ENCODE results near the gene QPCT.

- TF ChIP-seq CTCF (IDR thresholded peaks at IDR 0.05; ENCODE audit: low read depth, low read length) (no peak), MYC (IDR thresholded peaks at IDR 0.05; ENCODE audit: low read depth, low read length) (no peak), POLR2A (IDR thresholded peaks at IDR 0.05; ENCODE audit: extremely low read depth, insufficient read length) (no peak)
Measured at GRCh38 chr2:37322368-37322767, 22.1 kb upstream of the QPCT start.
